Right ventricle myocardium inferior (tissue), 1 donor: ENCODE data around the gene PJA1. TPM values are rescaled to one million over a fixed set of nuclear protein-coding genes. Genes with fewer than 3 reads are reported as not detected.

Source experiments
- ATAC-seq: fragments of 200-7000 bp; cut with Tn5 transposase; one replicate; pipeline ENCODE4 v1.9.1; 2020; ENCODE audit warnings: mild to moderate bottlenecking, moderate library complexity
- DNase-seq: peaks from one replicate; pipeline ENCODE4 v3.0.0; 2021; ENCODE audit errors: missing footprints
- intact Hi-C: fragments of 100-400 bp; cut with DNase I; formaldehyde crosslinking; loops from one replicate; pipeline ENCODE4 v1.11.0; 2022
- long read RNA-seq: library from polyadenylated mRNA; unstranded; transcript quantifications from one replicate; pipeline ENCODE4 v2.0.0, GENCODE V29; 2021
- total RNA-seq: library from RNA; stranded (reverse); fragmentation: NEBNext Ultra II Directional; extraction: Animal tissue kit (Norgen Biotek cat#: 25700); gene quantifications from one replicate; pipeline ENCODE4 v1.2.1, GENCODE V29; 2021
- donor health status: DM: no; HTN: yes; CAD: no; lungs with severe emphysema.

PJA1 gene
- total RNA-seq: 12.6 TPM
- long read RNA-seq, transcript PJA1-202 (2 exons, 2,672 nt): major isoform, 19 of 30 reads
- long read RNA-seq, transcript PJA1-201 (2 exons, 2,755 nt): minor isoform, 6 of 30 reads
- long read RNA-seq, partial matches to known transcripts: 0 of 30 reads
- long read RNA-seq, other reads (novel, unspliced or antisense): 1 of 30 reads

GRCh38 chrX:69165087-69165651 is at the start of gene PJA1:
PJA1 (minus strand) TSS chrX:69165453; CDS start chrX:69163073, 2,380 bp downstream.
- DNase-seq (peak; percentile 87), ATAC-seq (peak; percentile 97)
- intact Hi-C loops: loop anchor here (10.0 kb wide), 1 partner anchor 340 kb away; the partner anchor contains the start of gene EFNB1

- no peak for DNase-seq
- ATAC-seq: no peak
- intact Hi-C loops: no loop called here
Observed at GRCh38 chrX:69214463-69214862, 49.2 kb upstream of the PJA1 start.

GRCh38 chrX:69211701-69212100 is 46.4 kb upstream of the PJA1 start:
- ATAC-seq (no peak), DNase-seq (no peak)
- intact Hi-C loops: no loop called here

GRCh38 chrX:69210581-69210980 is 45.3 kb upstream of the PJA1 start:
- no peak for ATAC-seq
- DNase-seq: no peak
- intact Hi-C loops: no loop called here

GRCh38 chrX:69207216-69207615 is 42.0 kb upstream of the PJA1 start:
- no peak for DNase-seq
- no peak for ATAC-seq
- intact Hi-C loops: no loop called here

- intact Hi-C loops: no loop called here
- DNase-seq: no peak
- peak; percentile 59 for ATAC-seq
Observed at GRCh38 chrX:69203638-69204037, 38.4 kb upstream of the PJA1 start.

GRCh38 chrX:69197690-69198089 is 32.4 kb upstream of the PJA1 start:
- no peak for ATAC-seq
- intact Hi-C loops: no loop called here
- no peak for DNase-seq

GRCh38 chrX:69196666-69197065 is 31.4 kb upstream of the PJA1 start:
- no peak for DNase-seq
- no peak for ATAC-seq
- intact Hi-C loops: no loop called here

- intact Hi-C loops: no loop called here
- DNase-seq: no peak
Observed at GRCh38 chrX:69195810-69196209, 30.6 kb upstream of the PJA1 start.

GRCh38 chrX:69195192-69195591 is 29.9 kb upstream of the PJA1 start:
- intact Hi-C loops: no loop called here
- ATAC-seq (no peak), DNase-seq (no peak)

More at GRCh38 chrX:69195810-69196209, 30.6 kb upstream of the PJA1 start:
- peak; percentile 54 for ATAC-seq

- DNase-seq: no peak
- ATAC-seq: no peak
- intact Hi-C loops: no loop called here
Observed at GRCh38 chrX:69192603-69193002, 27.4 kb upstream of the PJA1 start.

GRCh38 chrX:69189576-69190371 is 24.5 kb upstream of the PJA1 start:
- intact Hi-C loops: no loop called here
- peak; percentile 84 for ATAC-seq
- peak; percentile 64 for DNase-seq

- DNase-seq (no peak), ATAC-seq (no peak)
- intact Hi-C loops: no loop called here
Observed at GRCh38 chrX:69186651-69187050, 21.4 kb upstream of the PJA1 start.

GRCh38 chrX:69185886-69186285 is 20.6 kb upstream of the PJA1 start:
- DNase-seq (no peak), ATAC-seq (no peak)

GRCh38 chrX:69185141-69185540 is 19.9 kb upstream of the PJA1 start:
- DNase-seq (no peak), ATAC-seq (no peak)
- intact Hi-C loops: no loop called here

More at GRCh38 chrX:69185886-69186285, 20.6 kb upstream of the PJA1 start:
- intact Hi-C loops: no loop called here

GRCh38 chrX:69182818-69183380 is 17.6 kb upstream of the PJA1 start:
- intact Hi-C loops: no loop called here
- ATAC-seq (no peak), DNase-seq (no peak)

GRCh38 chrX:69179380-69179911 is 14.2 kb upstream of the PJA1 start:
- DNase-seq (no peak), ATAC-seq (no peak)
- intact Hi-C loops: no loop called here

GRCh38 chrX:69178592-69178991 is 13.3 kb upstream of the PJA1 start:
- ATAC-seq: no peak
- intact Hi-C loops: no loop called here
- no peak for DNase-seq

GRCh38 chrX:69177511-69178162 is 12.4 kb upstream of the PJA1 start:
- no peak for DNase-seq
- intact Hi-C loops: no loop called here
- ATAC-seq: no peak
